GM23248 (cell line): ENCODE data around the gene CCDC89. TPM values are rescaled to one million over a fixed set of nuclear protein-coding genes. Genes with fewer than 3 reads are reported as not detected.

Source experiments
- DNase-seq: peaks from one replicate; pipeline ENCODE4 v3.0.0-alpha.2; 2015
- H2AFZ ChIP-seq: fragments of 200-600 bp; sonication (generic); 2 replicates; pipeline ENCODE4 v1.6.1; 2016; ENCODE audit warnings: antibody characterized with exemption
- H3F3A ChIP-seq: fragments of 200-600 bp; sonication (generic); 2 replicates; pipeline ENCODE4 v1.6.1; 2016; ENCODE audit warnings: mild to moderate bottlenecking, antibody characterized with exemption, mixed run types; ENCODE audit not compliant: insufficient read depth
- H3K27ac ChIP-seq: fragments of 200-600 bp; sonication (generic); 2 replicates; pipeline ENCODE4 v1.5.1; 2016; ENCODE audit warnings: mild to moderate bottlenecking
- H3K27me3 ChIP-seq: fragments of 200-600 bp; sonication (generic); replicated peaks from 2 replicates; pipeline ENCODE4 v1.6.1; 2016; ENCODE audit warnings: mild to moderate bottlenecking; ENCODE audit not compliant: insufficient read depth
- H3K36me3 ChIP-seq: fragments of 200-600 bp; sonication (generic); 2 replicates; pipeline ENCODE4 v1.6.1; 2016; ENCODE audit warnings: low read depth, mild to moderate bottlenecking
- H3K4me1 ChIP-seq: fragments of 200-600 bp; sonication (generic); 2 replicates; pipeline ENCODE4 v1.6.1; 2016; ENCODE audit warnings: mild to moderate bottlenecking; ENCODE audit not compliant: insufficient read depth
- H3K4me2 ChIP-seq: fragments of 200-600 bp; sonication (generic); one replicate; pipeline ENCODE4 v1.6.1; 2016; ENCODE audit warnings: mild to moderate bottlenecking; ENCODE audit not compliant: unreplicated experiment
- H3K4me3 ChIP-seq: fragments of 200-600 bp; sonication (generic); 2 replicates; pipeline ENCODE4 v1.5.1; 2016; ENCODE audit warnings: mild to moderate bottlenecking
- H3K79me2 ChIP-seq: fragments of 200-600 bp; sonication (generic); 2 replicates; pipeline ENCODE4 v1.6.1; 2016; ENCODE audit warnings: mild to moderate bottlenecking; ENCODE audit not compliant: insufficient read depth
- H3K9ac ChIP-seq: fragments of 200-600 bp; sonication (generic); 2 replicates; pipeline ENCODE4 v1.6.1; 2016; ENCODE audit warnings: mild to moderate bottlenecking
- H3K9me2 ChIP-seq: fragments of 200-600 bp; sonication (generic); 2 replicates; pipeline ENCODE4 v1.6.1; 2016; ENCODE audit warnings: mixed run types, mild to moderate bottlenecking, moderate library complexity; ENCODE audit not compliant: insufficient read depth
- H3K9me3 ChIP-seq: fragments of 200-600 bp; sonication (generic); one replicate; pipeline ENCODE4 v1.6.1; 2017; ENCODE audit warnings: low read depth
- H4K20me1 ChIP-seq: fragments of 200-600 bp; sonication (generic); 2 replicates; pipeline ENCODE4 v1.6.0; 2016; ENCODE audit not compliant: insufficient read depth
- EZH2 ChIP-seq: fragments of 200-600 bp; sonication (generic); IDR thresholded peaks from 2 replicates; pipeline ENCODE4 v1.6.1; 2018; ENCODE audit warnings: antibody characterized with exemption, mild to moderate bottlenecking; ENCODE audit not compliant: insufficient read depth, poor library complexity, severe bottlenecking
- EZH2phosphoT487 ChIP-seq: fragments of 200-600 bp; sonication (generic); IDR thresholded peaks from 2 replicates; pipeline ENCODE4 v1.6.1; 2018; ENCODE audit warnings: antibody characterized with exemption, moderate library complexity, mild to moderate bottlenecking, low read depth; ENCODE audit not compliant: insufficient read depth
- WGBS, 2 experiments: methylation state at CpG; one replicate each; pipeline ENCODE4 v1.1.6; 2015 to 2017; ENCODE audit warnings: low lambda C conversion rate in 2 of 2, low coverage in 1 of 2; ENCODE audit errors: missing lambda C conversion rate in 2 of 2; 5-methylcytosine and 5-hydroxymethylcytosine counted together
- in situ Hi-C: fragments of 300-500 bp; cut with MboI; formaldehyde crosslinking; loops from 2 replicates; pipeline ENCODE4 v1.15.0; 2020
- polyA plus RNA-seq: library from polyadenylated mRNA; unstranded; fragments of >200 nt; fragmentation: Nextera tagmentation; extraction: Ambion mirVana; gene quantifications from 2 replicates; pipeline ENCODE4 v1.2.1, GENCODE V29; 2016
- total RNA-seq: library from RNA; depleted of rRNA; stranded (reverse); fragments of >200 nt; shearing (Covaris generic); gene quantifications from 2 replicates; pipeline ENCODE4 v1.2.3, GENCODE V29; 2014; rRNA removed

CCDC89 gene
- total RNA-seq (2.8 and 4.4 TPM in 2 replicates), polyA plus RNA-seq (3.7 and 4.6 TPM in 2 replicates)

DNA sequence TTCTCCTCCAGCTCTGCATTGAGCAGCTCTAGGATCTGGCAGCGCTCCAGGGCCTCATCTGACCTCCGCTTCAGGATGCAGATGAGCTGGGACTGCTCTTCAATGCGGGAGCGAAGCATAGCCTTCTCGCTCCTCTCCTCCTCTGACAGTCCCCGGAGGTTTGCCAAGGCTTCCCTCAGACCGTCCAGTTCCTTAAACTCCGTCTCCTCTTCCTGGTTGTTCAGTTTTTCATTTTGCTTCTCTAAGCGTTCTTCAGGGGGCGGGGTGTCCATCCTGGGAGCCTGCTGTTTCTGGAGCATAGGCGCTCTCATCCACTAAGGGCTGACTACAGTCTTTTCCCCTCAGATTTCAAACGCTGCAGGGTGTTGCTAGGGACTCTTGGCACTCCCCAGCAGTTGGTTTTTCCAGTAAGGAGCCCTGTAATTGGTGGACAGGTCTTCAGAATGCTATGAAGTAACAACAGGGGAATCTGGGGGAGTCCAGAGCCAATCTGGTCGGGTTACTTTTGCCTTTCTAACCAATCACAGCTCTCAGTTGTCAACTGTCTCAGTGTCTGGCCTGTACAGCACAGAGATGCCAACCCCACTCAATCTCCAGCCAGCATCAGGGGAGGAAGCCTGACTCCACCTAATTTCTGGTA is at the start of gene CCDC89:
Gene CCDC89 (minus strand): TSS at position 376 of the 640 bp plus-strand sequence. CDS start 65 bp downstream, at position 311.
- peaks cover 6% of the 10 kb centered on the region for H3K79me2 ChIP-seq
- peak within 1 kb of the TSS; percentile 95 for H2AFZ ChIP-seq
- H3K9ac ChIP-seq = peak within 1 kb of the TSS; percentile 78
- peaks cover 24% of the 10 kb centered on the region for H3K4me1 ChIP-seq
- H3K27ac ChIP-seq = peak within 1 kb of the TSS; percentile 85
- peak; percentile 98 for DNase-seq
- TF ChIP-seq EZH2 (no peak), EZH2phosphoT487 (no peak)
- H3K27me3 ChIP-seq = no peaks in the 10 kb centered on the region
- in situ Hi-C loops = loop anchor here (10.0 to 25.0 kb wide), 2 partner anchors 139 to 276 kb away; no protein-coding TSS in a partner anchor
- peak within 1 kb of the TSS; percentile 83 for H3K4me2 ChIP-seq
- 0 to 4% methylated on average over 13 of the region's 13 CpGs for WGBS, 2 experiments
- H3K9me3 ChIP-seq = no peaks in the 10 kb centered on the region
- H3F3A ChIP-seq = peaks cover 31% of the 10 kb centered on the region
- no peaks in the 10 kb centered on the region for H3K36me3 ChIP-seq
- no peaks in the 10 kb centered on the region for H4K20me1 ChIP-seq
- H3K4me3 ChIP-seq = peak within 1 kb of the TSS; percentile 76
- no peaks in the 10 kb centered on the region for H3K9me2 ChIP-seq

GRCh38 chr11:85732965-85733364 is 47.0 kb upstream of the CCDC89 start:
- Histone ChIP-seq H3K9me2 (no peaks in the 10 kb centered on the region), H3K27me3 (no peaks in the 10 kb centered on the region), H3K36me3 (no peaks in the 10 kb centered on the region), H3K4me2 (no peak overlapping the region), H3K27ac (no peak overlapping the region), H4K20me1 (no peaks in the 10 kb centered on the region), H2AFZ (no peak overlapping the region), H3K4me3 (no peak overlapping the region), H3K9ac (no peak overlapping the region), H3F3A (no peaks in the 10 kb centered on the region), H3K4me1 (no peaks in the 10 kb centered on the region), H3K9me3 (no peaks in the 10 kb centered on the region), H3K79me2 (no peaks in the 10 kb centered on the region)
- TF ChIP-seq EZH2 = no peak
- TF ChIP-seq EZH2phosphoT487 = no peak
- no peak for DNase-seq
- in situ Hi-C loops = no loop called here

GRCh38 chr11:85726381-85726780 is 40.4 kb upstream of the CCDC89 start:
- Histone ChIP-seq H3K9ac (no peak overlapping the region), H3K79me2 (no peaks in the 10 kb centered on the region), H3K27me3 (no peaks in the 10 kb centered on the region), H3K4me2 (peak overlapping the region; percentile 58), H2AFZ (no peak overlapping the region), H3K27ac (no peak overlapping the region), H3F3A (peaks cover 14% of the 10 kb centered on the region; the same call in 1 of the 2 replicates), H4K20me1 (no peaks in the 10 kb centered on the region), H3K4me3 (no peak overlapping the region), H3K4me1 (peaks cover 11% of the 10 kb centered on the region), H3K36me3 (no peaks in the 10 kb centered on the region), H3K9me2 (peaks cover 7% of the 10 kb centered on the region; the same call in 1 of the 2 replicates), H3K9me3 (no peaks in the 10 kb centered on the region)
- in situ Hi-C loops = no loop called here
- WGBS, 2 experiments = 83 to 84% methylated on average over 3 of the region's 3 CpGs
- no peak for DNase-seq
- no peak for TF ChIP-seq EZH2
- no peak for TF ChIP-seq EZH2phosphoT487

GRCh38 chr11:85725510-85726258 is 39.7 kb upstream of the CCDC89 start:
- Histone ChIP-seq H3K9ac (no peak overlapping the region), H2AFZ (no peak overlapping the region), H3K36me3 (no peaks in the 10 kb centered on the region), H3K9me3 (no peaks in the 10 kb centered on the region), H3K9me2 (peaks cover 7% of the 10 kb centered on the region; the same call in 1 of the 2 replicates), H3K79me2 (no peaks in the 10 kb centered on the region), H3K27ac (peak overlapping the region; percentile 10; the same call in 1 of the 2 replicates), H3F3A (peaks cover 14% of the 10 kb centered on the region; the same call in 1 of the 2 replicates), H3K4me1 (peaks cover 11% of the 10 kb centered on the region), H3K27me3 (no peaks in the 10 kb centered on the region), H4K20me1 (no peaks in the 10 kb centered on the region), H3K4me3 (no peak overlapping the region), H3K4me2 (peak overlapping the region; percentile 58)
- in situ Hi-C loops = no loop called here
- WGBS, 2 experiments = 45 to 51% methylated on average over 3 of the region's 3 CpGs
- TF ChIP-seq EZH2 = no peak
- TF ChIP-seq EZH2phosphoT487 = no peak
- DNase-seq = peak; percentile 82
